ENCODE results near the gene TCF12.

- no peak for TF ChIP-seq CTCF (IDR thresholded peaks at IDR 0.05; ENCODE audit: insufficient read depth, low read depth, low read length)
- TF ChIP-seq EZH2 (IDR thresholded peaks at IDR 0.05; ENCODE audit: insufficient read depth, low read length), result no peak
Measured at GRCh38 chr15:57323806-57324589, 405.6 kb downstream of the TCF12 start.
